Sigmoid colon (tissue), 7 donors: ENCODE measurements around the gene MLLT3. TPM values are rescaled to one million over a fixed set of nuclear protein-coding genes. Genes with fewer than 3 reads are reported as not detected.

Experiments used
- DNase-seq: peaks from one replicate; pipeline ENCODE4 v3.0.0-alpha.2; 2019
- H3K27ac ChIP-seq, 4 donors: fragments of 200-600 bp; sonication (generic); one replicate each; pipeline ENCODE4 v1.5.1; 2016 to 2019; ENCODE audit warnings: mild to moderate bottlenecking in 1 of 4
- H3K27me3 ChIP-seq, 3 donors: fragments of 200-600 bp; sonication (generic); one replicate each; pipeline ENCODE4 v1.5.1; 2019; ENCODE audit warnings: mild to moderate bottlenecking in 1 of 3
- H3K36me3 ChIP-seq, 4 donors: fragments of 200-600 bp; sonication (generic); one replicate each; pipeline ENCODE4 v1.5.1; 2016 to 2019
- H3K4me1 ChIP-seq, 4 donors: fragments of 200-600 bp; sonication (generic); one replicate each; pipeline ENCODE4 v1.5.1; 2017 to 2019
- H3K4me3 ChIP-seq, 4 donors: fragments of 200-600 bp; sonication (generic); one replicate each; pipeline ENCODE4 v1.5.1; 2017 to 2019; ENCODE audit warnings: mild to moderate bottlenecking in 2 of 4, moderate library complexity in 1 of 4
- H3K9me3 ChIP-seq, 4 donors: fragments of 200-600 bp in 3 of 4; sonication (generic) in 3 of 4; one replicate each; pipeline versions ENCODE4 v1.5.1 to v1.6.1; 2013 to 2019
- CTCF ChIP-seq, 4 experiments: fragments of 450-650 bp in 3 of 4; fragments of 200-600 bp in 1 of 4; IDR thresholded peaks; one replicate each; pipeline ENCODE4 v1.5.1; 2016 to 2019; ENCODE audit warnings: antibody characterized with exemption in 4 of 4, mild to moderate bottlenecking in 3 of 4, moderate library complexity in 2 of 4
- EP300 ChIP-seq, 4 donors: sonication (generic); formaldehyde crosslinking; IDR thresholded peaks; one replicate each; pipeline ENCODE4 v1.6.1; 2017; ENCODE audit warnings: antibody characterized with exemption in 4 of 4
- POLR2A ChIP-seq, 2 donors: fragments of 450-650 bp; IDR thresholded peaks; one replicate each; pipeline ENCODE4 v1.6.1; 2016; ENCODE audit warnings: antibody characterized with exemption in 2 of 2, mild to moderate bottlenecking in 2 of 2, moderate library complexity in 2 of 2
- POLR2AphosphoS5 ChIP-seq, 4 donors: sonication (generic); formaldehyde crosslinking; IDR thresholded peaks; one replicate each; pipeline ENCODE4 v1.6.1; 2017; ENCODE audit warnings: antibody characterized with exemption in 4 of 4
- WGBS, 2 donors: extraction: QIAGEN DNeasy Blood & Tissue Kit; methylation state at CpG; one replicate each; pipeline ENCODE4 v1.1.7; 2013; 5-methylcytosine and 5-hydroxymethylcytosine counted together
- intact Hi-C: fragments of 100-400 bp; cut with DNase I; formaldehyde crosslinking; loops from one replicate; pipeline ENCODE4 v1.15.1; 2023
- polyA plus RNA-seq, 3 donors: library from polyadenylated mRNA; stranded (reverse); fragments of 200-250 nt; gene quantifications; one replicate each; pipeline ENCODE4 v1.2.3, GENCODE V29; 2013
- total RNA-seq, 4 donors: library from RNA; depleted of rRNA; stranded (reverse); fragments of >200 nt; gene quantifications; one replicate each; pipeline ENCODE4 v1.1.0, GENCODE V29; 2016
- donor health status: healthy with polysubstance abuse.
- donor health status: Bipolar disorder and iron deficiency.
- donor health status: healthy.

The MLLT3 gene
- total and polyA plus RNA-seq, 7 donors = 19.0 to 132 (median 25.0) TPM

GRCh38 chr9:20303996-20304395 lies 318.3 kb downstream of the MLLT3 start:
- H3K4me3 ChIP-seq = no peak overlapping the region
- DNase-seq = no peak
- H3K27me3 ChIP-seq = no peaks in the 10 kb centered on the region
- no peaks in the 10 kb centered on the region for H3K36me3 ChIP-seq
- TF ChIP-seq CTCF (IDR thresholded peaks at IDR 0.05) (no peak), EP300 (IDR thresholded peaks at IDR 0.05) (no peak), POLR2AphosphoS5 (IDR thresholded peaks at IDR 0.05) (no peak), POLR2A (IDR thresholded peaks at IDR 0.05) (no peak)
- H3K27ac ChIP-seq = no peak overlapping the region
- peaks cover 0 to 22% (median 19%) of the 10 kb centered on the region in 4 donors for H3K4me1 ChIP-seq
- intact Hi-C loops = no loop called here
- WGBS, 2 donors = 53 to 61% methylated on average over 3 of the region's 3 CpGs
- no peaks in the 10 kb centered on the region for H3K9me3 ChIP-seq

- no peaks in the 10 kb centered on the region for H3K36me3 ChIP-seq
- no peaks in the 10 kb centered on the region for H3K27me3 ChIP-seq
- no peak for DNase-seq
- no peak overlapping the region for H3K27ac ChIP-seq
- TF ChIP-seq CTCF (IDR thresholded peaks at IDR 0.05) (no peak), POLR2AphosphoS5 (IDR thresholded peaks at IDR 0.05) (no peak), POLR2A (IDR thresholded peaks at IDR 0.05) (no peak), EP300 (IDR thresholded peaks at IDR 0.05) (no peak)
- H3K4me3 ChIP-seq = no peak overlapping the region
- 56 to 80% methylated on average over 2 of the region's 2 CpGs for WGBS, 2 donors
- no peaks in the 10 kb centered on the region for H3K9me3 ChIP-seq
- peaks cover 0 to 32% (median 28%) of the 10 kb centered on the region in 4 donors for H3K4me1 ChIP-seq
- intact Hi-C loops = no loop called here
Measured at GRCh38 chr9:20303066-20303465, 319.2 kb downstream of the MLLT3 start.

- Histone ChIP-seq H3K27me3 (no peaks in the 10 kb centered on the region), H3K4me3 (no peak overlapping the region), H3K9me3 (no peaks in the 10 kb centered on the region), H3K36me3 (no peaks in the 10 kb centered on the region), H3K27ac (no peak overlapping the region), H3K4me1 (peaks cover 0 to 40% (median 34%) of the 10 kb centered on the region in 4 donors)
- intact Hi-C loops = no loop called here
- no peak for DNase-seq
- TF ChIP-seq EP300 (IDR thresholded peaks at IDR 0.05) = no peak
- no peak for TF ChIP-seq POLR2AphosphoS5 (IDR thresholded peaks at IDR 0.05)
- no peak for TF ChIP-seq CTCF (IDR thresholded peaks at IDR 0.05)
- TF ChIP-seq POLR2A (IDR thresholded peaks at IDR 0.05) = no peak
- 96 to 100% methylated on average over 1 of the region's 1 CpG for WGBS, 2 donors
Measured at GRCh38 chr9:20302197-20302596, 320.1 kb downstream of the MLLT3 start.

GRCh38 chr9:20300430-20301115 lies 321.7 kb downstream of the MLLT3 start:
- H3K4me1 ChIP-seq = peaks cover 0 to 52% (median 39%) of the 10 kb centered on the region in 4 donors
- no peak for TF ChIP-seq POLR2AphosphoS5 (IDR thresholded peaks at IDR 0.05)
- TF ChIP-seq CTCF (IDR thresholded peaks at IDR 0.05) = no peak
- no peak for TF ChIP-seq EP300 (IDR thresholded peaks at IDR 0.05)
- no peak for TF ChIP-seq POLR2A (IDR thresholded peaks at IDR 0.05)
- H3K27ac ChIP-seq = peak overlapping the region in 3 of 4 donors; percentile 44 to 61 (median 55)
- H3K36me3 ChIP-seq = no peaks in the 10 kb centered on the region
- no peaks in the 10 kb centered on the region for H3K9me3 ChIP-seq
- no peak for DNase-seq
- intact Hi-C loops = no loop called here
- H3K4me3 ChIP-seq = no peak overlapping the region
- 57 to 71% methylated on average over 2 of the region's 2 CpGs for WGBS, 2 donors
- no peaks in the 10 kb centered on the region for H3K27me3 ChIP-seq
